Large intestine (tissue), 3 donors: ENCODE measurements around the gene AGER. TPM values are rescaled to one million over a fixed set of nuclear protein-coding genes. Genes with fewer than 3 reads are reported as not detected.
"Not testable (repeated sequence)": the region's sequence is repeated elsewhere in the genome, so short reads cannot be mapped to it uniquely, and the experiment has no call there.

Experiments used
- DNase-seq, 2 donors: peaks; one replicate each; pipeline versions ENCODE4 v3.0.0 to v3.0.0-alpha.2; 2013
- H3K27ac ChIP-seq: one replicate; pipeline ENCODE4 v1.5.1; 2013; ENCODE audit warnings: low read length
- H3K27me3 ChIP-seq: 2 replicates; pipeline ENCODE4 v1.6.1; 2013; ENCODE audit warnings: low read length; ENCODE audit not compliant: control insufficient read depth, insufficient read depth
- H3K36me3 ChIP-seq: 2 replicates; pipeline ENCODE4 v1.6.1; 2013; ENCODE audit warnings: low read length; ENCODE audit not compliant: control insufficient read depth, insufficient read depth
- H3K4me1 ChIP-seq: one replicate; pipeline ENCODE4 v1.6.1; 2013; ENCODE audit warnings: low read length; ENCODE audit not compliant: control insufficient read depth, insufficient read depth
- H3K4me3 ChIP-seq: one replicate; pipeline ENCODE4 v1.5.1; 2013; ENCODE audit warnings: low read length
- H3K9me3 ChIP-seq: one replicate; pipeline ENCODE4 v1.6.1; 2013; ENCODE audit warnings: mild to moderate bottlenecking, low read depth, low read length, moderate library complexity; ENCODE audit not compliant: control insufficient read depth
- WGBS: methylation state at CpG from one replicate; pipeline ENCODE4 v1.1.5; 2013; ENCODE audit warnings: low lambda C conversion rate; ENCODE audit not compliant: insufficient coverage; 5-methylcytosine and 5-hydroxymethylcytosine counted together
- polyA plus RNA-seq: library from polyadenylated mRNA; unstranded; fragments of 120-200 nt; gene quantifications from one replicate; pipeline ENCODE4 v1.2.1, GENCODE V29; 2013

The AGER gene
- polyA plus RNA-seq, 1 donor = 14.9 TPM

DNA sequence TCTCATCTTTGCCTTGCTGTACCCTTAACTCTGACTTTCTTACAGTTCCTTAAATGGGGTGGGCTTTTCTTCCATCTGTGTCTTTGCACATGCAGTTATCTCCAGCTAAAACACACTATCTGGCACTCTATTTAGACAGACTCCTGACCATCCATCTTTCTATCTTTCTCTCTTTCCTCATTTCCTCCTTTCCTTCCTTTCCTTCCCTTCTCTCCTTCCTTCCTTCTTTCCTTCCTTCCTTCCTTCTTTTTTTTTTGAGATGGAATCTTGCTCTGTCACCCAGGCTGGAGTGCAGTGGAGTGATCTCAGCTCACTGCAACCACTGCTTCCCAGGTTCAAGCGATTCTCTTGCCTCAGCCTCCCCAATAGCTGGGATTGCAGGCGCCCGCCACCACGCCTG, 31.6 kb upstream of the AGER start:
- WGBS = no CpG with 5 or more reads among the region's 4 CpGs

DNA sequence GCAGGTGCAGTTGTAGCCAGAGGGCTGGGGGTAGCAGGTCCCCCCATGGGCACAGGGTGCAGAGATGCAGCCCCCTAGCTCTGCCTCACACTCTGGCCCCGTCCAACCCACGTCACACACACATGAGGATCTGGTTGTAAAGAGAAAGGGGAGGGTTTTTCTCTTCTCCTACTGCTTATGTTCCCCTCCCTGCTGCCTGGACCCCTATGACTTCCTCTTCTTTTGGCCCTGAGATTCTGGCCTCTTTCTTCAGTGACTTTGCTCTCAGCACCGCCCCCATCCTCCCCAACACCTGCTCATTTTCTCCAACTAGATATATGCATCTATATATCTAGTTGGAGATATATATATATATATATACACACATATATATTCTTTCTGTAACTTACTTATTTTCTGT, 30.1 kb upstream of the AGER start:
- no peak for DNase-seq
- WGBS = 71% methylated on average over 1 of the region's 3 CpGs
- Histone ChIP-seq H3K27me3 (no peaks in the 10 kb centered on the region), H3K36me3 (no peaks in the 10 kb centered on the region), H3K4me1 (no peaks in the 10 kb centered on the region), H3K9me3 (no peaks in the 10 kb centered on the region), H3K27ac (no peak overlapping the region), H3K4me3 (no peak overlapping the region)

More for the DNA sequence above, 31.6 kb upstream of the AGER start:
- Histone ChIP-seq H3K4me3 (no peak overlapping the region), H3K36me3 (no peaks in the 10 kb centered on the region), H3K9me3 (no peaks in the 10 kb centered on the region), H3K4me1 (no peaks in the 10 kb centered on the region), H3K27me3 (peaks cover 2% of the 10 kb centered on the region), H3K27ac (no peak overlapping the region)
- no peak for DNase-seq

DNA sequence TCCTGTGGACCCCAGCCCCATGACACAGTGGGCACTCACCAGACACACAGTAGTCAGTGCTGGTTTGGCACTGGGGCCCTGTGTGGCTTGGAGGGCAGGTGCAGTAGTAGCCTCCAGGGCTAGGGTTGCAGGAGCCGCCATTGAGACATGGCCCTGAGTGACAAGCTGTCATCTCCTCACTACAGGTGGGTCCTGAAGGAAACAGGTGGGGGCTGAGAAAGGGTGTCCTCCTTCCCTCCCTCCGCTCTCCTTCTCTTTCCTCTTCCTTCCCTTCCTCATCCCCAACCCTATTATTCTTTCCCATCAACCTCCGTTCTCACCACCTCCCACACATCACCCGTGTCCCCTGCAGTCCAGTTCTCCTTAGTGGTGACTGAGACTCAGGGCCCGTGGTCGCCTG, 29.6 kb upstream of the AGER start:
- no CpG with 5 or more reads among the region's 6 CpGs for WGBS
- no peak for DNase-seq
- H3K36me3 ChIP-seq = no peaks in the 10 kb centered on the region
- no peaks in the 10 kb centered on the region for H3K4me1 ChIP-seq
- no peaks in the 10 kb centered on the region for H3K27me3 ChIP-seq
- H3K4me3 ChIP-seq = no peak overlapping the region
- H3K27ac ChIP-seq = no peak overlapping the region
- H3K9me3 ChIP-seq = no peaks in the 10 kb centered on the region

DNA sequence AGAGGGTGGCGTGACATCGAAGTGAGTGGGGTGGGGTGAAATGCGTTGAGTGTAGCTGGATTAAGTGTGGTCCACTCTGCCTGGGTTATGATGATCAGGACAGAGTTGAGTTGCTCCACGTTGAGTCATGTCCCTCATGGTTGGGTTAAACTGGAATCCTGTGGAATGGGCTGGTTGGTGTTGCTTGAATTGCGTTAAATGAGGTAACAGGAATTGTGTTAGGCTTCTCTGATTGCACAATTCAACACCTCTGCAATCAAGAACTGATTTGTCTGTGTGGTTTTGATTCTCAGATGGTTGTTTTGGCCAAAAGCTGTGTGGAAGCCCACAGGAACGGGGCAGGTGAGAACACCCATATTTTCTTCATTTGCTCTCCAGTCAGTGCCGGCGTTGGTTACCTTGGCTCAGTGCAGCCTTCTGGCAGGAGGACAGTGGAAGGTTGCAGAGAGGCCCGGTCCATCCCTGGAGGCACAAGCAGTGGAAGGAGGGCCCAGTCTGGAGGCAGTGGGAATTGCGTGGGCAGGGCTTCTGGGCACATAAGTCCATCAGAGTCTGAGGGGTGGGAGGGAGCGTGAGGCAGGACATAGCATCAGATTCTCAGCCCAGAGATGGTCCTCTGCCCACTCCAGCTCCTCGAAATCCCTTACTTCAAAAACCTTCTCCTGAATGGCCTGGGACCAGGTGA, 28.2 kb upstream of the AGER start:
- Histone ChIP-seq H3K27ac (no peak overlapping the region), H3K9me3 (no peaks in the 10 kb centered on the region), H3K4me3 (no peak overlapping the region), H3K36me3 (no peaks in the 10 kb centered on the region), H3K27me3 (no peaks in the 10 kb centered on the region), H3K4me1 (no peaks in the 10 kb centered on the region)
- no CpG with 5 or more reads among the region's 12 CpGs for WGBS
- no peak for DNase-seq

DNA sequence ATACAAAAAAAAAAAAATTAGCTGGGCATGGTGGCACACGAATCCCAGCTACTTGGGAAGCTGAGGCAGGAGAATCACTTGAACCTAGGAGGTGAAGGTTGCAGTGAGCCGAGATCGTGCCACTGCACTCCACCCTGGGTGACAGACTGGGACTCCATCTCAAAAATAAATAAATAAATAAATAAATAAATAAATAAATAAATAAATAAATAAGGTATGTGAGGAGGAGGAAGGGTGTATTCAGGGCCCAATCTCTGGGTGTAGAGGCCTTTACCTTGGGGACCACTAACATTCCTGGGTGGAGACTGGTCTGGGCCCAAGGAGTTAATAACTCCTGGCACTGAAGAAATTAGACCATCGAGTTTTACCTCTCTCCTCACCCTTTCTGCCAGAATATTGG, 27.4 kb upstream of the AGER start:
- H3K36me3 ChIP-seq, DNase-seq, H3K27ac ChIP-seq, H3K27me3 ChIP-seq, H3K9me3 ChIP-seq, H3K4me1 ChIP-seq, H3K4me3 ChIP-seq: not testable (repeated sequence)
- no CpG with 5 or more reads among the region's 4 CpGs for WGBS

DNA sequence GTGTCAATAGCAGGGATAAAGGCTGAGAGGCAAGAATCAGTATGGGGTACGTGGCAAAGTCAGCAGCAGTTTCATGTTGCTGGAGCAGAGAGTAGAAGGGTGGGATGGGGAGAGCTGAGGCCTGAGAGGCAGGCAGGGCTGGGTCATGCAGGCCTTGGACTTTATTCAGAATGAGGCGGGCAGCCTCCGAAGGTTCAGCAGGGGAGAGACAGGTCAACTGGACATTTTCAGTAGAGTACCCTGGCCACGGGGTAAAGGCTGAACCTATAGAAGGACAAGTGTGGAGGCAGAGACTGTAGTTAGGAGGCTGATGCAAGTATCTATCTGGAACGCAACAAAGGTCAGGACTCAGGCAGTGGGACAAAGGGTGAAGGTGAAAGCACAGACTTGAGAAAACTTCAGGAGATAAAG, 26.1 kb upstream of the AGER start:
- DNase-seq = no peak
- H3K27me3 ChIP-seq = no peaks in the 10 kb centered on the region
- no peak overlapping the region for H3K4me3 ChIP-seq
- no peaks in the 10 kb centered on the region for H3K36me3 ChIP-seq
- H3K9me3 ChIP-seq = no peaks in the 10 kb centered on the region
- 50% methylated on average over 1 of the region's 5 CpGs for WGBS
- H3K27ac ChIP-seq = no peak overlapping the region
- no peaks in the 10 kb centered on the region for H3K4me1 ChIP-seq

DNA sequence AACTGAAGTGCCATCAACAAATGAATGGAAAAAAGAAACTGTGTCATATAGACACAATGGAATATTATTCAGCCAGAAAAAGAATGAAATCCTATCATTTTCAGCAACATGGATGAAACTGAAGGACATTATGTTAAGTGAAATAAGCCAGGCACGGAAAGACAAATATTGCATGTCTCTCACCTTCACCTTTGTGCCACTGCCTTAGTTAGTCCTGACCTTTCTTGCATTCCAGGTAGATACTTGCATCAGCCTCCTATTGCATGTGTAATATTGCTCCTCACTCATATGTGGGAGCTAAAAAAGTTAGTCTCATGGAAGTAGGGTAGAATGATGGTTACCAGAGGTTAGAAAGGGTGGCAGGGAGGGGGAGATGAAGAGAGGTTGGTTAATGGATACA, 24.9 kb upstream of the AGER start:
- no peak for DNase-seq
- Histone ChIP-seq H3K27ac (no peak overlapping the region), H3K4me3 (no peak overlapping the region), H3K4me1 (no peaks in the 10 kb centered on the region), H3K27me3 (peaks cover 4% of the 10 kb centered on the region), H3K9me3 (no peaks in the 10 kb centered on the region), H3K36me3 (no peaks in the 10 kb centered on the region)
- no CpG with 5 or more reads among the region's 1 CpG for WGBS

DNA sequence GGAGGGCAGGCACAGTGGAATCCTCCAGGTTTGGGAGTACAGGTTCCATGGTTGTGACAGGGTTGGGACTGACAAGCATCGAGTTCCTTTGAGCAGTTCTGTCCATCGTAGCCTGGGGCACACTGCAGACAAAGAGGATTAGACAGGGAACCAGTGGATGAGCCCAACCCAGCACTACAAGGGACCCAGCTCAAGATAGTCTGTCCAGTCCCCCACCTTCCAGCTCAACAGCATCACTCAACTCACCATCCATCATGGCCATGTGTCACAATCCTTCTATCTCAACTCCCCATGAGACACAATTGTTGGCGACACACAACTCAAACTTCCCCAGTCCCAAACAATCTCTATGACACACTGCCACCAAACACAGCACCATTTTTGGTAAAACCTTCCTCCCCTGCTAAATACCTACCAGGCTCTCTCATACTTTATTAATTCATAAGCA, 20.2 kb upstream of the AGER start:
- WGBS = 100% methylated on average over 1 of the region's 3 CpGs
- H3K4me3 ChIP-seq = no peak overlapping the region
- H3K9me3 ChIP-seq = no peaks in the 10 kb centered on the region
- no peaks in the 10 kb centered on the region for H3K36me3 ChIP-seq
- peaks cover 7% of the 10 kb centered on the region for H3K27me3 ChIP-seq
- DNase-seq = no peak
- H3K27ac ChIP-seq = no peak overlapping the region
- H3K4me1 ChIP-seq = no peaks in the 10 kb centered on the region

DNA sequence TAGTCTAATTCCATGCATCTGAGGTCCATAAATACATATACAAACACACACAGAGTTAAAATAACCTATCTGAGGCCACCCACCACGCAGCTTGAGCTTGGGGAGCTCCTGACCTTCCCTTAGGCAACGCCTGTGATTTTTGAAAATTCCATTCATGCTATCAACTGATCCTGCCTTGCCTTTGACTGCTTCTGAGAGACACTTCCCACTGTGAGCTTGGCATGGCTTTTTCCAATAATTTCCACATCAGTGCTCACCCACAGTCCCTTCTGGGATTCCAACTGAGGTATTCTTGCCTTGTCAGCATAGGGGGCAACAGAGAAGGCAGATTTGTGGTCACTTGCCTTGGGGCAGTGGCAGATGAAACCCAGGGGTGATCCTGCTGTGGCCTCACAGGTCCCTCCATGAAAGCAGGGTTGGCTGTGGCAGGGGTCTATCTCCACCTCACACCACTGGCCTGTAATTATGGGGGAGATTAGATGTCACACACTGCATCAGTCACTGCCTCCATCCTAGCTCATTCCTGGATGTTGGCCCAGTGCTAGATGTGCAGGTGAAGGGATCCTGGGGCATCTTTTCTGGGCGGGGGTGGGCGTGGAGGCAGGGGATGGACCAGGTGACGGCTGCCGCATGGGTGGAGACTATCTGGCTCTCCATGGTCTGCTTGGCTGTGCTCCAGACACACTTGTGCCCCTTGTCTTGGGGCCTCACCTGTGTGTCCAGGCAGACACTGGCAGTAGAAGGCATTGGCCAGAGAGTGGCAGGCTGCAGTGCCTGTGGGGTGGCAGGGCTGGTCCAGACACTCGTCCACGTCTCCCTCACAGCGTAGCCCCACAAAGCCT, 19.6 kb upstream of the AGER start:
- no peak for DNase-seq
- H3K27me3 ChIP-seq = peaks cover 7% of the 10 kb centered on the region
- no peak overlapping the region for H3K4me3 ChIP-seq
- H3K27ac ChIP-seq = no peak overlapping the region
- no peaks in the 10 kb centered on the region for H3K36me3 ChIP-seq
- WGBS = no CpG with 5 or more reads among the region's 9 CpGs
- no peaks in the 10 kb centered on the region for H3K9me3 ChIP-seq
- no peaks in the 10 kb centered on the region for H3K4me1 ChIP-seq

DNA sequence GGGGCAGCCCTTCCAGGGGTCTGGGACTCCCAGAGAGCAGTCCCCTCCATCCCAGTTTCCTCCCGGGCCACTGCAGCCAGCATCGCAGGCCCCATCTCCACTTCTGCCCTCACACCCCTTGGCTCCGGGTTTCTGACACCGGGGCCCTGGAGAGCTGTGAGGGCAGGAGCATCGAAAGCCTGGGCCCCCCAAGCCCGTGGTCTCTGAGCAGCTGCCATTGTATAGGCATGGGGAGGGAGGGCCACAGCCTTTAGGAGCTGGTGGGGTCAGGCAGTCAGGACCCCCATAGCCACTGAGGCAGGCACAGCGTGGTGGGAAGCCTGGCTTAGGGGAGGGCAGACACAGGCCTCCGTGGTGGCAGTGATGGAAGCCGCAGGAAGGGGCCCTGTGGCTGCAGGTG, 18.1 kb upstream of the AGER start:
- Histone ChIP-seq H3K4me1 (no peaks in the 10 kb centered on the region), H3K36me3 (no peaks in the 10 kb centered on the region), H3K9me3 (no peaks in the 10 kb centered on the region), H3K27ac (no peak overlapping the region), H3K27me3 (peaks cover 7% of the 10 kb centered on the region), H3K4me3 (no peak overlapping the region)
- no peak for DNase-seq
- no CpG with 5 or more reads among the region's 9 CpGs for WGBS
